Astrocyte of the cerebellum (primary cell): ENCODE measurements around the gene TMTC1.

Source experiments
- DNase-seq: peaks from one replicate; pipeline ENCODE4 v3.0.0-alpha.2; 2011; ENCODE audit warnings: low read depth
- H3K4me3 ChIP-seq: 2 replicates; pipeline ENCODE4 v1.5.1; 2011; ENCODE audit warnings: mild to moderate bottlenecking, low read depth, low read length, moderate library complexity
- CTCF ChIP-seq: IDR thresholded peaks from 2 replicates; pipeline ENCODE4 v1.5.1; 2012; ENCODE audit warnings: low read length, low read depth, moderate library complexity, mild to moderate bottlenecking; ENCODE audit errors: missing control alignments
- in situ Hi-C: cut with HindIII; loops from 2 replicates; pipeline ENCODE4 v1.10.0; 2017; ENCODE audit warnings: low sequenced_read_pairs

TMTC1 gene

DNA sequence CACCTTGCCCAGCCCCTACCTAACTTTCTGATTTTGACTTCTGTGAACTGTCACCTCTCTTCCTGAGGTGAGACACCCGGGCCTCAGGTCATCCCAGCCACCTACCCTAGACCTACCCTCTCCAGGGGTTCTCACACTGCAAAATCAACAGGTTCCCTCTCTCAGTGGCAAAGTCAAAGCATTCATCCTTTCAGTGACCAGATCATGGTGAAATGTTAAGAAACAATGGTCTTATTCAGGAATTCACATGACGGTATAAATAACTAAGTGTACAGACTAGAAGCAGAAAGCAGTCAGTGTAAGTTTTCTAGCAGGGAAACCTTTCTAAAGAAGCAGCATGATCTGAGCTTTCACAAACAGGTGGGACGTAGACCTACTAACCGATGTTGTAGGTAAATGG lies 133.4 kb downstream of the TMTC1 start:
- in situ Hi-C loops, result no loop called here
- DNase-seq, result no peak
- no peak overlapping the region for H3K4me3 ChIP-seq
- TF ChIP-seq CTCF, result no peak

GRCh38 chr12:29649722-29650121 lies 134.0 kb downstream of the TMTC1 start:
- DNase-seq, result no peak
- in situ Hi-C loops, result no loop called here
- no peak for TF ChIP-seq CTCF
- H3K4me3 ChIP-seq, result no peak overlapping the region

DNA sequence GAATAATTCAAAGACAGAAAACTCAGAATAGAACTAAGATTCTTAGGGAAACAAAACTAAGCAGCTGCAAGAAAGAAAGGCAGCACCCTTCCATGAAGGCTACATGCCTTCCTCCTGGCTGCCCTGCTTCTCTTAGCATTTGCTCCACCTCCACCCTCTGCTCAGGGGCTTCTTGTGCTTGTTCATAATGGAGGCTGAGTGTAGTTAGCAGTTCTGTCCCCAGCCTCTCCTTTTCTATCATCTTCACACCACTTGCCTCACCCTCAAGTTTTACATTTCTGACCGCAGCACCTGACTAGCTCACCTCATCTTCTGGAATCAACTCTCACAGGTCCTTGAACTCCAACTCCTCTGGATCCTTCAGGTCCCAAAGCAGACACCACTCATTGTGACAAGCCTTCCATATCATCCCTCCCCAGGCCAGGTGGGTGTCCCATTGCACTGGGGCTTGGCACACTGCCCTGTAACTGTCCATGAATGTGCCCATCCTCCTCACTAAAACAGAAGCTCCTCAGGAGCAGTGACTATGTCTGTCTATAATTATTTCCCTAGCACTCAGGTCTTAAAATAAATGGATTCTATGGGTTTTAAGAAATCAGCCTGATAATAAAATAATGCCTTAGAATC lies 139.1 kb downstream of the TMTC1 start:
- no peak for DNase-seq
- no peak for TF ChIP-seq CTCF
- in situ Hi-C loops, result no loop called here
- no peak overlapping the region for H3K4me3 ChIP-seq

- in situ Hi-C loops, result no loop called here
- no peak overlapping the region for H3K4me3 ChIP-seq
- no peak for DNase-seq
- no peak for TF ChIP-seq CTCF
These were observed 143.0 kb downstream of the TMTC1 start for GRCh38 chr12:29640589-29641345.

DNA sequence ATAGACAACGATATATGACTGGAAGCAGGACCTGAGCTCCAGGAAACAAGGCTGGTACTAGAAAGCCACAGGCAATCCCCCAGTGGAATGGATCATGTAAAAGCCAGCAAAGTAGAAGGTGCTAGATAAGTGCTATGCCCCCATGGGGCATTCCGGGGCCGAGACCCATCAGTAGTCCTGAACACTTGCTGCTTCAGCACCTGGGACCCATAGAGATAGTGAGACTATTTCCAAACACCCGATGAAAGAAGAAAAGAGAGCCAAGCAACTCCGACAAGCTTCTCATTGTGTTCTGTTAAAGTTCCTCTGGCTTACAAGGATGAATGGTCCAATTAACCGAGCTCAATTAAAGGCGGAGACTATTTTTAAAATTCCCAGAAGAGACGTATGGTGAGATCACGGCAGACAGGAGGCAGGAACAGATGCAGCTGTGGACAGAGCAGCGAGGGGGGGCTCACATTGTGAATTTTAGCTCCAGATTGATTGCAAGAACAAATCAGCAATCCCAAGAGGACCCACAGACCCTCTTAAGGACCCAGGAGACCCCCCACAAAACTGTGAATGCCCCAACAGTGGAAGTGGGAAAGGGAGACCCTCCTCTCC lies 143.7 kb downstream of the TMTC1 start:
- no peak for DNase-seq
- in situ Hi-C loops, result no loop called here
- TF ChIP-seq CTCF, result no peak
- H3K4me3 ChIP-seq, result no peak overlapping the region

DNA sequence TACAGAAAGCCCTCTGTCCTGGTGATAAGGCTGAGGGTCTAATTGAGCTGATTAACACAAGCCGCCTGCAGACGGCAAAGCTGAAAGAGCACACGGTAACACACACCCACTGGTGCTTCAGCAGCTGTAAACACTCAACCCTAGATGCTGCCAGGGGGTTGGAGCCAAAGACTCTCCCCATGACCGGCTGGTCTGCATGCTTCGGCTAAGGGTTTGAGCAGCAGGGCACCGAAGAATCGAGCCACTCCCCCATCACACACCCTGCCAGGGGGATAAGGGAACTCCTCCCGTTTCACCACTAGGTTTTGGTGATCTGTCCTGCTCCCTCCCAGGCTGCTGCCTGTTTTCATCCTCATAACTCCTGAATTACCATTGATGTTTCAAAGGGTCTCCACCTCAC lies 145.2 kb downstream of the TMTC1 start:
- no peak for TF ChIP-seq CTCF
- in situ Hi-C loops, result no loop called here
- no peak for DNase-seq
- H3K4me3 ChIP-seq, result no peak overlapping the region
